D721Med (cell line): ENCODE results near the gene SPG7.

ENCODE experiments used
- DNase-seq: peaks from one replicate; pipeline ENCODE4 v3.0.0; 2011; ENCODE audit warnings: low spot score; ENCODE audit not compliant: insufficient read length
- FAIRE-seq: peaks from 2 replicates; lab custom pipeline; 2011; peaks lifted over from hg19 to GRCh38; lab: Jason Lieb, UNC
- CTCF ChIP-seq: IDR thresholded peaks from 2 replicates; pipeline ENCODE4 v1.5.1; 2012; ENCODE audit warnings: mild to moderate bottlenecking, control low read depth; ENCODE audit not compliant: insufficient read depth; ENCODE audit errors: missing control alignments

SPG7 gene

DNA sequence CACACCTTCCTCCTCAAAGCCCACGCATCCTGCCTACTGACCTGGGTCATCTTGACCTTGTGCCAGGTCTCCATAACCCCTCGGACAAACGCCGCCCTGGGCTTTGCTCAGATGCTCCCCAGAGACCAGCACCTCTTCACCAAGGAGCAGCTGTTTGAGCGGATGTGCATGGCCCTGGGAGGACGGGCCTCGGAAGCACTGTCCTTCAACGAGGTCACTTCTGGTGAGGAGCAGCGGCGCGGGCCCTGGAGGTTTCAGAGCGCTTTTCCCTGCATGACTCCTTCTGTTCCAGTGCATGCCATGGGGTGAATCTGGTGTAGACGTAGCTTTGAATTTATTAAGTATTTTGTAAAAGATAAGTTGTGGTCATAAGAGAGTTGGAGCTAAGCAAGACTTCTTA lies 44.7 kb downstream of the SPG7 start:
- no peak for FAIRE-seq
- TF ChIP-seq CTCF, result no peak
- no peak for DNase-seq

GRCh38 chr16:89553733-89554132 lies 45.5 kb downstream of the SPG7 start:
- DNase-seq (no peak), FAIRE-seq (no peak)
- no peak for TF ChIP-seq CTCF

GRCh38 chr16:89554343-89554742 lies 46.1 kb downstream of the SPG7 start:
- DNase-seq (no peak), FAIRE-seq (no peak)
- no peak for TF ChIP-seq CTCF

- no peak for TF ChIP-seq CTCF
- FAIRE-seq (no peak), DNase-seq (no peak)
Observed at GRCh38 chr16:89555265-89555664, 47.1 kb downstream of the SPG7 start.

DNA sequence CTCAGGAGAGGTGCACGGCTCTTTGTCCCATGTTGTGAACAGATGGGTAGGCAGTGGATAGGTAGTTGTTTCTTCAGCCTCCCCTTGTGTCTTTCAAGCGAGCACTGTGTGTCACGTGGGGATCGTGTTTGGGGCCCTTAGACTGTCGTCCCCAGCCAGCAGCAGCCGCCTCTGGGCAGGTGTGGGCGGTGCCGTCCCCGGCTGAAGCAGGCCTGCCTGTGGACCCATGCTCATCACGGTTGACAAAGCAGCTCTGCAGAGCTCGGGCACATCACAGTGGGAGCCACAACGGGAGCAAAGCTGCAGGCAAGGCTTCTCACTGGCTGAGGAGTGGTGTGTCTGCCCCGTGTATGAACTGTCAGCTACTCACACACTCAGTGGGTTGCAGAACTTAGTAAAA lies 47.6 kb downstream of the SPG7 start:
- no peak for DNase-seq
- FAIRE-seq, result no peak
- no peak for TF ChIP-seq CTCF

DNA sequence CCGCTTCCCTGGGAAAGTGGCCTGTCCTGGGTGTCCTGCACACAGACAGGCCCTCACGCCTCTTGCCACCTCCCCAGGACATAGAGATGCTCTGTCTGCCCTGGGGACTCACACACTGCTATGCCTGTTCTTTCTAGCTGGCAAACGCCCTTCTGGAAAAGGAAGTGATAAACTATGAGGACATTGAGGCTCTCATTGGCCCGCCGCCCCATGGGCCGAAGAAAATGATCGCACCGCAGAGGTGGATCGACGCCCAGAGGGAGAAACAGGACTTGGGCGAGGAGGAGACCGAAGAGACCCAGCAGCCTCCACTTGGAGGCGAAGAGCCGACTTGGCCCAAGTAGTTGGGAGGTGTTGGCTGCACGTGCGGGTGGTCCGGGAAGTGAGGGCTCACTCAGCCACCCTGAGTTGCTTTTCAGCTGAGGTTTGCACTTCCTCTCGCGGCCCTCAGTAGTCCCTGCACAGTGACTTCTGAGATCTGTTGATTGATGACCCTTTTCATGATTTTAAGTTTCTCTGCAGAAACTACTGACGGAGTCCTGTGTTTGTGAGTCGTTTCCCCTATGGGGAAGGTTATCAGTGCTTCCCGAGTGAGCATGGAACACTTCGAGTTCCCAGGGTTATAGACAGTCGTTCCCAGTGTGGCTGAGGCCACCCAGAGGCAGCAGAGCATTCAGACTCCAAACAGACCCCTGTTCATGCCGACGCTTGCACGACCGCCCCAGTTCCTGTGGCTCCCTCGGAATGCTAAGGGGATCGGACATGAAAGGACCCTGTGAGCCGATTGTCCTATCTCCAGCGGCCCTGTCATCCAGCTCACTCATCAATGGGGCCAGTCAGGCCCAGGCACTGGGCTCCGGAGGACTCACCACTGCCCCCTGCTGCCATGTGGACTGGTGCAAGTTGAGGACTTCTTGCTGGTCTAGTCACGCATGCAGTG lies 48.8 kb downstream of the SPG7 start:
- peak; percentile 64 for TF ChIP-seq CTCF
- no peak for FAIRE-seq
- no peak for DNase-seq

- TF ChIP-seq CTCF, result no peak
- DNase-seq (no peak), FAIRE-seq (no peak)
Observed at GRCh38 chr16:89557690-89558490, 49.7 kb downstream of the SPG7 start.
